Mesenchymal stem cell (in vitro differentiated cells and primary cell): ENCODE results near the gene CEMIP2.

Experiments used
- DNase-seq: peaks from one replicate; pipeline ENCODE4 v3.0.0-alpha.2; 2013
- H2AFZ ChIP-seq: one replicate; pipeline ENCODE4 v1.6.1; 2013; ENCODE audit warnings: low read depth, mild to moderate bottlenecking, control low read depth, inconsistent platforms, low read length, moderate library complexity
- H2AK5ac ChIP-seq: 2 replicates; pipeline ENCODE4 v1.6.1; 2013; ENCODE audit warnings: low read length, moderate library complexity, mild to moderate bottlenecking, inconsistent platforms; ENCODE audit not compliant: severe bottlenecking
- H2BK120ac ChIP-seq: one replicate; pipeline ENCODE4 v1.6.1; 2013; ENCODE audit warnings: low read depth, mild to moderate bottlenecking, inconsistent platforms, low read length, moderate library complexity
- H2BK12ac ChIP-seq, 2 experiments: one replicate each; pipeline ENCODE4 v1.6.1; 2013; ENCODE audit warnings: inconsistent platforms in 2 of 2, low read length in 2 of 2, mild to moderate bottlenecking in 2 of 2, moderate library complexity in 2 of 2, control low read depth in 1 of 2
- H2BK15ac ChIP-seq: one replicate; pipeline ENCODE4 v1.6.1; 2013; ENCODE audit warnings: mild to moderate bottlenecking, low read depth, inconsistent platforms; ENCODE audit not compliant: poor library complexity, severe bottlenecking
- H2BK5ac ChIP-seq: 2 replicates; pipeline ENCODE4 v1.6.1; 2013; ENCODE audit warnings: low read depth, mild to moderate bottlenecking, low read length, control low read depth, inconsistent platforms; ENCODE audit not compliant: poor library complexity, severe bottlenecking
- H3K14ac ChIP-seq, 2 experiments: one replicate each; pipeline ENCODE4 v1.6.1; 2013; ENCODE audit warnings: inconsistent platforms in 2 of 2, low read length in 2 of 2, control low read depth in 1 of 2, mild to moderate bottlenecking in 1 of 2, moderate library complexity in 1 of 2
- H3K18ac ChIP-seq, 2 experiments: one replicate each; pipeline ENCODE4 v1.6.1; 2013; ENCODE audit warnings: inconsistent platforms in 2 of 2, low read length in 2 of 2, control low read depth in 1 of 2, low read depth in 1 of 2, mild to moderate bottlenecking in 1 of 2
- H3K23ac ChIP-seq, 2 experiments: one replicate each; pipeline ENCODE4 v1.6.1; 2013; ENCODE audit warnings: inconsistent platforms in 2 of 2, low read length in 2 of 2, mild to moderate bottlenecking in 2 of 2, moderate library complexity in 2 of 2, control low read depth in 1 of 2
- H3K27ac ChIP-seq: 2 replicates; pipeline ENCODE4 v1.5.1; 2013; ENCODE audit warnings: mild to moderate bottlenecking, moderate library complexity, low read length, control low read depth, inconsistent platforms; ENCODE audit not compliant: poor library complexity, severe bottlenecking
- H3K27me3 ChIP-seq, 2 experiments: 2 replicates each; pipeline versions ENCODE4 v1.6.1 to v1.7.0; 2013; ENCODE audit warnings: low read length in 2 of 2, mild to moderate bottlenecking in 2 of 2, moderate library complexity in 2 of 2, control low read depth in 1 of 2, inconsistent platforms in 1 of 2; ENCODE audit not compliant: control insufficient read depth in 1 of 2, insufficient read depth in 1 of 2
- H3K36me3 ChIP-seq, 2 experiments: 2 replicates each; pipeline versions ENCODE4 v1.6.1 to v1.7.0; 2013; ENCODE audit warnings: low read length in 2 of 2, control low read depth in 1 of 2, inconsistent platforms in 1 of 2, low read depth in 1 of 2, mild to moderate bottlenecking in 1 of 2; ENCODE audit not compliant: insufficient read depth in 2 of 2, control insufficient read depth in 1 of 2
- H3K4ac ChIP-seq, 2 experiments: one replicate each; pipeline ENCODE4 v1.6.1; 2013; ENCODE audit warnings: inconsistent platforms in 2 of 2, low read length in 2 of 2, mild to moderate bottlenecking in 2 of 2, moderate library complexity in 2 of 2, control low read depth in 1 of 2, low read depth in 1 of 2
- H3K4me1 ChIP-seq: 2 replicates; pipeline ENCODE4 v1.6.1; 2013; ENCODE audit warnings: low read depth, low read length, control low read depth; ENCODE audit not compliant: control insufficient read depth, insufficient read depth
- H3K4me2 ChIP-seq: 2 replicates; pipeline ENCODE4 v1.6.1; 2013; ENCODE audit warnings: low read length, mild to moderate bottlenecking, inconsistent platforms; ENCODE audit not compliant: poor library complexity, severe bottlenecking
- H3K4me3 ChIP-seq, 2 experiments: 2 replicates each; pipeline versions ENCODE4 v1.5.1 to v1.7.0; 2013; ENCODE audit warnings: low read length in 2 of 2, mild to moderate bottlenecking in 2 of 2, control low read depth in 1 of 2, low read depth in 1 of 2; ENCODE audit not compliant: insufficient read depth in 1 of 2
- H3K79me1 ChIP-seq: replicated peaks from 2 replicates; pipeline ENCODE4 v1.6.1; 2013; ENCODE audit warnings: mild to moderate bottlenecking, control low read depth, low read length, inconsistent platforms; ENCODE audit not compliant: poor library complexity, severe bottlenecking
- H3K9ac ChIP-seq: 2 replicates; pipeline ENCODE4 v1.7.0; 2013; ENCODE audit warnings: mild to moderate bottlenecking, low read length, moderate library complexity
- H3K9me3 ChIP-seq: 2 replicates; pipeline ENCODE4 v1.7.0; 2013; ENCODE audit warnings: mild to moderate bottlenecking, low read length; ENCODE audit not compliant: control insufficient read depth
- H4K8ac ChIP-seq: one replicate; pipeline ENCODE4 v1.6.1; 2013; ENCODE audit warnings: inconsistent platforms, mild to moderate bottlenecking, low read length, moderate library complexity
- H4K91ac ChIP-seq: one replicate; pipeline ENCODE4 v1.6.1; 2013; ENCODE audit warnings: mild to moderate bottlenecking, low read length, inconsistent platforms
- WGBS: methylation state at CpG from one replicate; pipeline ENCODE4 v1.1.7; 2013; ENCODE audit warnings: mixed read lengths; 5-methylcytosine and 5-hydroxymethylcytosine counted together

The CEMIP2 gene

DNA sequence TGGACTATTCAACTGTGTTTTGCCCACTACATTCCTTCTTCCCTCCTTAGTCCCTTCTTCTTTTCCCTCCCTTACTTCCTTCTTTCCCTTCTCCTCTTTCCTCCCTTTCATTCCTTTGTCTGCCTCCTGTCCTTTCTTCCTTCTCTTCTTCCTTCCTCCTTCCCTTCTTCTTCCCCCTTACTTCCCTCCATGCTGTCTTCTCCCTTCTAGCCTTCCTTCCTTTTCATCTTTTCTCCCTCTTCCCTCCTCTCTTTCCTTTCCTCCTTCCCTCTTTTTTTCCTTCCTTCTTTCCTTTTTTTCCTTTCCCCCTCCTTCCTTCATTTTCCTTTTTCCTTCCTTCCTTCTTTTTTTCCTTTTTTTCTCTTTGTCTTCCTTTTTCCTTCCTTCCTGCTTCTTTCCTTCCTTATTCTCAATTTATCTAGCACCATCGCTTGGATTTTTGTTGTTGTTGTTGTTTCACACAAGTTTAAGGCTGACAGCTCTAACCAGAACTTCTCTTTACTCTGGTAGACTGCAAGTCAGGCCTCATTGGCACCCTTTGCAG lies 123.4 kb downstream of the CEMIP2 start:
- Histone ChIP-seq H2BK12ac (no peak overlapping the region), H2BK5ac (no peak overlapping the region), H2AFZ (no peak overlapping the region), H3K9me3 (no peaks in the 10 kb centered on the region), H2BK15ac (peak overlapping the region; percentile 60), H3K27me3 (peaks cover 0 to 13% of the 10 kb centered on the region in 2 experiments), H3K4ac (peak overlapping the region in 1 of 2 experiments; percentile 6), H2AK5ac (no peak overlapping the region), H2BK120ac (no peak overlapping the region), H3K9ac (no peak overlapping the region), H3K36me3 (no peaks in the 10 kb centered on the region), H3K4me2 (no peak overlapping the region), H3K27ac (no peak overlapping the region), H3K79me1 (no peaks in the 10 kb centered on the region), H3K4me1 (peaks cover 5% of the 10 kb centered on the region), H4K91ac (peak overlapping the region; percentile 2), H3K18ac (peak overlapping the region in 1 of 2 experiments; percentile 11), H3K14ac (no peak overlapping the region), H4K8ac (no peak overlapping the region), H3K4me3 (no peak overlapping the region), H3K23ac (no peak overlapping the region)
- DNase-seq, result no peak
- WGBS, result 100% methylated on average over 1 of the region's 1 CpG

DNA sequence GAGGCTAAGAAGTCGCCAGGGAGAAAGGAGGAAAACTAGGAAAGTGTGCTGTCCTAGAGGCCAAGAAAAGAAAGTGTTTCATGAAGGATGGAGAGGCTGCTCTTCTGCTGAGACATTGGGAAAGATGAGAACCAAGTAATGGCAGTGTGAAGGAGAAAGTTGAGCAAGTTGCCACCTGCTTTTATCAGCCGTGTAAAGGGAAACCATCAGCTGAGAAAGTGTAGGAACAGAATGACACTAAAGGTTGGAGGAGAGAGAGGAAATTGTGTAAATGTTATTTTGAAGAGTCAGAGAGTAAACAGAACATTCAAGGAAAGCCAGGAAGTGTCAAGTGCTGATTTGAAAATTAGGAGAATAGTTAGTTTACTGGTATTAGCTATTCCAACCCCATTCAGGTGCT lies 125.0 kb downstream of the CEMIP2 start:
- Histone ChIP-seq H3K27me3 (peaks cover 0 to 13% of the 10 kb centered on the region in 2 experiments), H2BK15ac (no peak overlapping the region), H3K79me1 (no peaks in the 10 kb centered on the region), H2BK120ac (no peak overlapping the region), H2BK12ac (no peak overlapping the region), H3K9ac (no peak overlapping the region), H4K91ac (no peak overlapping the region), H3K4me3 (no peak overlapping the region), H4K8ac (no peak overlapping the region), H3K4me2 (no peak overlapping the region), H3K23ac (no peak overlapping the region), H3K9me3 (no peaks in the 10 kb centered on the region), H3K4ac (no peak overlapping the region), H3K4me1 (peaks cover 5% of the 10 kb centered on the region), H2BK5ac (no peak overlapping the region), H2AFZ (no peak overlapping the region), H3K18ac (no peak overlapping the region), H3K27ac (no peak overlapping the region), H2AK5ac (no peak overlapping the region), H3K14ac (no peak overlapping the region), H3K36me3 (no peaks in the 10 kb centered on the region)
- DNase-seq, result no peak
- 39% methylated on average over 2 of the region's 2 CpGs for WGBS

DNA sequence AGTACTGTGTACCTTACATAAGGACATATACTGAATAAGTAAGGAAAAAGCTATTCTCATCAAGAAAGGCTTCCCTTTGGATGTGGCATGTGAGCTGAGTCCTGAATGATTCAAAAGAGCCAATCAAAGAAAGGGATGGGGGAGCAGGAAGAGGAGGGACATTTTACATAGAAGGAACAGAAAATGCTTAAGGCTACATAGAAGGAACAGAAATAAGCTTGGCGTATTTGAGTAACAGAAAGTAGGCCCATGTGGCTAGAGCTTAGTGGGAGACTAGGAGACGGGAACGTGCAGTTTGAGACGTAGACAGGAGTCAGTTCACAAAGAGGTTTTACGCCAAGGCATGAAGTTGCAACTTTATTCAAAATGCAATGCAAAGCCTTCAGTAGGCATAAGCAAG lies 126.3 kb downstream of the CEMIP2 start:
- Histone ChIP-seq H3K27me3 (peaks cover 0 to 13% of the 10 kb centered on the region in 2 experiments), H2BK15ac (peak overlapping the region; percentile 23), H3K18ac (no peak overlapping the region), H3K4me2 (no peak overlapping the region), H3K4me1 (no peaks in the 10 kb centered on the region), H2BK120ac (no peak overlapping the region), H3K36me3 (no peaks in the 10 kb centered on the region), H3K9me3 (no peaks in the 10 kb centered on the region), H3K14ac (no peak overlapping the region), H4K91ac (no peak overlapping the region), H3K23ac (no peak overlapping the region), H4K8ac (no peak overlapping the region), H2AK5ac (no peak overlapping the region), H2BK12ac (no peak overlapping the region), H2BK5ac (no peak overlapping the region), H2AFZ (no peak overlapping the region), H3K4ac (no peak overlapping the region), H3K4me3 (no peak overlapping the region), H3K79me1 (no peaks in the 10 kb centered on the region), H3K27ac (no peak overlapping the region), H3K9ac (no peak overlapping the region)
- DNase-seq, result no peak
- WGBS, result 96% methylated on average over 5 of the region's 5 CpGs

DNA sequence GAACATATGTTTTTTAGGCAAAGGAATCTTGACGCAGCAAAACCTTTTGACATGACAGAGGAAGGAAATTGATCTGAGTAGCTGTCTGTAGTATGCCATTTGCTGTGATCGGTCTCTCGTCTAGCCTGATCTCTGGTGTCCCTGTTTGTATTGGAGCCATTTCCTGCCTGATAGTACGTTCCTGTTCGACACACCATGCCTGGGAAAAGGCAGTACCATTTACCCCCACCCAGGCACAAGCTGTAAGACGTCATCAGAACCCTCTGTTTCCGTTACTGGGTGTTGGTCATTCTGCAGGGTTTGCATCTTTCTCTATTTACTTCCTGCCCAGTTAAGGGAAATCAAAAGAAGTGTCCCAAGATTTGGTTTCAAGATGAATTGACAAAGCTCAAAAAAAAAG lies 129.7 kb downstream of the CEMIP2 start:
- no peak overlapping the region for H3K4me2 ChIP-seq
- peak overlapping the region; percentile 52 to 90 for H3K18ac ChIP-seq
- no peak overlapping the region for H4K91ac ChIP-seq
- no peaks in the 10 kb centered on the region for H3K79me1 ChIP-seq
- peak overlapping the region; percentile 93 for H4K8ac ChIP-seq
- no peak overlapping the region for H3K4ac ChIP-seq
- peak; percentile 24 for DNase-seq
- no peak overlapping the region for H3K9ac ChIP-seq
- H3K36me3 ChIP-seq, result no peaks in the 10 kb centered on the region
- H2BK12ac ChIP-seq, result peak overlapping the region in 1 of 2 experiments; percentile 75
- H3K4me1 ChIP-seq, result no peaks in the 10 kb centered on the region
- H2BK120ac ChIP-seq, result no peak overlapping the region
- peaks cover 0 to 5% of the 10 kb centered on the region in 2 experiments for H3K27me3 ChIP-seq
- no peak overlapping the region for H3K4me3 ChIP-seq
- H3K23ac ChIP-seq, result no peak overlapping the region
- no peak overlapping the region for H3K14ac ChIP-seq
- H2BK15ac ChIP-seq, result no peak overlapping the region
- WGBS, result 27% methylated on average over 5 of the region's 7 CpGs
- H3K27ac ChIP-seq, result no peak overlapping the region
- no peak overlapping the region for H2AK5ac ChIP-seq
- no peak overlapping the region for H2BK5ac ChIP-seq
- H3K9me3 ChIP-seq, result no peaks in the 10 kb centered on the region
- H2AFZ ChIP-seq, result no peak overlapping the region
